ENCODE measurements around the gene CXCL13. TPM values are rescaled to one million over a fixed set of nuclear protein-coding genes. Genes with fewer than 3 reads are reported as not detected.
"Not testable (repeated sequence)": the region's sequence is repeated elsewhere in the genome, so short reads cannot be mapped to it uniquely, and the experiment has no call there.

CXCL13 gene
- total RNA-seq, 5 donors from 2014 or later (not counting 1 experiment from before 2014, with no cell fraction given), result 0.30 TPM; not detected in 4

DNA sequence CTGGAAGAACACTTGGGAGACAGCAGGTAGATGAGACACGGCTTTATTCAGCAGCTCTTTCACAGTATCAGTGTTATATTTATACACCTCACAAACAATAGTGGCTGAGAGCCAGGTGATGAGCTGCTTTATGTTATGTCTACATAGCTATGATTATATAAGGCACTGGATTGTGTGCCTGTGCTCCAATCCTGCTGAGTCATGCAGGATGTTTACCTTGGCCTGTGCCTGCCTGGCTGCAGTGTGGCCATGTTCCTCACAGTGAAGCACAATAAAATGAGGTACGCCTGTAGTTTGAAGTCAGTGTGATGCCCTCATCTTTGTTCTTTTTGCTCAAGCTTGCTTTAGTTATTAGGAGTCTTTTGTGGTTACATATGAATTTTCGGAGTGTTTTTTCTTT, 31.3 kb downstream of the CXCL13 start:
- Mint-ChIP-seq H3K36me3 (no peaks in the 10 kb centered on the region), H3K4me3 (no peak overlapping the region), H3K9me3 (peaks cover 0 to 9% (median 4%) of the 10 kb centered on the region in 3 donors), H3K27ac (no peak overlapping the region), H3K4me1 (no peaks in the 10 kb centered on the region), H3K27me3 (peaks cover 0 to under 1% of the 10 kb centered on the region in 2 donors)
- CTCF ChIA-PET, result no interaction called here
- no peak for ATAC-seq (replicated peaks in 1 of 4)
- no peaks in the 10 kb centered on the region for H3K27me3 ChIP-seq (replicated peaks in 1 of 2; ENCODE audit: control insufficient read depth in 2 of 2, extremely low read depth in 1 of 2, insufficient read depth in 2 of 2, low read length in 1 of 2)
- H3K27ac ChIP-seq (ENCODE audit: low read length), result no peak overlapping the region
- H3K9me3 ChIP-seq, result no peaks in the 10 kb centered on the region
- no peak for DNase-seq
- POLR2A ChIA-PET, result interaction anchor here in 1 of 2 donors (0.5 kb wide), 1 partner anchor 1408 kb away, joined by 4 read pairs; no protein-coding TSS in a partner anchor
- no peaks in the 10 kb centered on the region for H3K36me3 ChIP-seq (ENCODE audit: control insufficient read depth in 2 of 2, extremely low read depth in 1 of 2, insufficient read depth in 1 of 2, low read length in 1 of 2)
- H3K4me3 ChIP-seq (ENCODE audit: control insufficient read depth in 1 of 2, extremely low read depth in 1 of 2, low read length in 1 of 2), result no peak overlapping the region
- no CpG with 5 or more reads among the region's 3 CpGs for WGBS (ENCODE audit: insufficient coverage)
- H3K4me1 ChIP-seq (ENCODE audit: control insufficient read depth in 1 of 2, extremely low read depth in 1 of 2, insufficient read depth in 2 of 2, low read length in 2 of 2), result no peaks in the 10 kb centered on the region

DNA sequence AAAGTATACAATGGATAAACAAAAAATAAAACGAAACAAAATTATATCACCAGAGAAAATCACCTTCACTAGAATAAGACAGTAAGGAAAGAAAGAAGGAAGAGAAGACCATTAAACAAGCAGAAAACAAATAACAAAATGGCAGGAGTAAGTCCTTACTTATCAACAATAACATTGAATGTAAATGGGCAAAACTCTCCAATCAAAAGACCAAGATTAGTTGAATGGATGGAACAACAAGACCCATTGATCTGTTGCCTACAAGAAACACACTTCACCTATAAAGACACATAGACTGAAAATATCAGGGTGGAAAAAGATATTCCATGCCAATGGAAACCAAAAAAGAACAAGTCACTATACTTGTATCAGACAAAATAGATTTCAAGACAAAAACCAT, 38.4 kb downstream of the CXCL13 start:
- Mint-ChIP-seq H3K36me3 (peaks cover 12% of the 10 kb centered on the region), H3K27me3 (peaks cover 10 to 16% of the 10 kb centered on the region in 2 donors), H3K27ac (peak overlapping the region in 1 of 2 donors; percentile 30), H3K9me3 (peaks cover 28 to 40% (median 28%) of the 10 kb centered on the region in 3 donors)
- CTCF ChIA-PET; DNase-seq; POLR2A ChIA-PET; H3K27me3 ChIP-seq (replicated peaks in 1 of 2; ENCODE audit: control insufficient read depth in 2 of 2, extremely low read depth in 1 of 2, insufficient read depth in 2 of 2, low read length in 1 of 2); H3K9me3 ChIP-seq; H3K36me3 ChIP-seq (ENCODE audit: control insufficient read depth in 2 of 2, extremely low read depth in 1 of 2, insufficient read depth in 1 of 2, low read length in 1 of 2); ATAC-seq (replicated peaks in 1 of 4); H3K4me3 Mint-ChIP-seq; H3K4me1 Mint-ChIP-seq; H3K4me3 ChIP-seq (ENCODE audit: control insufficient read depth in 1 of 2, extremely low read depth in 1 of 2, low read length in 1 of 2); H3K4me1 ChIP-seq (ENCODE audit: control insufficient read depth in 1 of 2, extremely low read depth in 1 of 2, insufficient read depth in 2 of 2, low read length in 2 of 2); H3K27ac ChIP-seq (ENCODE audit: low read length): not testable (repeated sequence)
- WGBS (ENCODE audit: insufficient coverage), result no CpG with 5 or more reads among the region's 1 CpG

DNA sequence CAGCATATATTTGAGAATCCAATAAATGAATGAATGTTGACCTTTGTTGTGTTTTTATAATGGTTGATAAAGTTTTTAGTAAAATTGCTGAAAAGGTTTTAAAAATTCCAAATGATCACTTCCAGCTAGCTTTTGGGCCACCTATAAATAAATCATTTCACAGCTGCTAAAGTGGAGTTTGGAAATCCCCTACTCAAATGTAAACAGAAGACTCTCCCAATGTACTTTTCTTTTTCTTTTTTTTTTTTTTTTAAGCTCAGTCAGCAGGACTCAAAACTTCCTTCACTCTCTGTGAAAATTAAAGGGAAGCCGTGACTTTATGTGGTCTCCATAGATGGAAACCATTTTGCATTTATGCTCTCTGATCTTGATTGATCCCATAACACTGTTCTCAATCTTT, 45.2 kb downstream of the CXCL13 start:
- no peaks in the 10 kb centered on the region for H3K4me1 ChIP-seq (ENCODE audit: control insufficient read depth in 1 of 2, extremely low read depth in 1 of 2, insufficient read depth in 2 of 2, low read length in 2 of 2)
- Mint-ChIP-seq H3K36me3 (peaks cover 3% of the 10 kb centered on the region), H3K27me3 (peaks cover 0 to under 1% of the 10 kb centered on the region in 2 donors), H3K9me3 (peaks cover 10 to 13% (median 12%) of the 10 kb centered on the region in 3 donors), H3K4me3 (no peak overlapping the region), H3K4me1 (no peaks in the 10 kb centered on the region), H3K27ac (no peak overlapping the region)
- no peaks in the 10 kb centered on the region for H3K9me3 ChIP-seq
- no peaks in the 10 kb centered on the region for H3K36me3 ChIP-seq (ENCODE audit: control insufficient read depth in 2 of 2, extremely low read depth in 1 of 2, insufficient read depth in 1 of 2, low read length in 1 of 2)
- H3K27me3 ChIP-seq (replicated peaks in 1 of 2; ENCODE audit: control insufficient read depth in 2 of 2, extremely low read depth in 1 of 2, insufficient read depth in 2 of 2, low read length in 1 of 2), result peaks cover 0 to 8% of the 10 kb centered on the region in 2 experiments
- H3K4me3 ChIP-seq (ENCODE audit: control insufficient read depth in 1 of 2, extremely low read depth in 1 of 2, low read length in 1 of 2), result no peak overlapping the region
- WGBS (ENCODE audit: insufficient coverage), result no CpG with 5 or more reads among the region's 1 CpG
- no peak overlapping the region for H3K27ac ChIP-seq (ENCODE audit: low read length)
- POLR2A ChIA-PET, result interaction anchor here in 1 of 2 donors (0.6 kb wide), 1 partner anchor 593 kb away, joined by 3 read pairs; no protein-coding TSS in a partner anchor
- CTCF ChIA-PET, result no interaction called here
- ATAC-seq (replicated peaks in 1 of 4) (no peak), DNase-seq (no peak)

DNA sequence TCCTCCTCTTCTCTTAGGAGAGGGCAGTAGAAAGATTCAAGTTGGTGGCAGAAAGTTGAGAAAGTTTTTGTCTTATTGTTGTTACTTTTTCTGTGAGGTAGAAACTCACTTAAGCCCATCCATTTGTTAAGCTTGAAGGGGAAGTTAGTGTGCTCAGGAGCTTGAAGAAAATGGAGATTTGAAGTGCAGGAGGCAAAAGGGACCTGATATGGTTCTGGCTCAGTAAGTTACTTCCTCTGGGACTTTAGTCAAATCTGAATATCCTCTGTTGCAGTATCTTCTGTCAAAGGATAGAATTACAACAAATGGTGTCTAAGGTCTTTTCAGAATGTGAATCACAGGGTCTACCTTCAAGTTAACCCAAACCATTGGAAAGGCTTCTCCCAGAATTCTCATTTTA, 46.2 kb downstream of the CXCL13 start:
- ATAC-seq (replicated peaks in 1 of 4), result no peak
- CTCF ChIA-PET, result no interaction called here
- no peak overlapping the region for H3K27ac Mint-ChIP-seq

DNA sequence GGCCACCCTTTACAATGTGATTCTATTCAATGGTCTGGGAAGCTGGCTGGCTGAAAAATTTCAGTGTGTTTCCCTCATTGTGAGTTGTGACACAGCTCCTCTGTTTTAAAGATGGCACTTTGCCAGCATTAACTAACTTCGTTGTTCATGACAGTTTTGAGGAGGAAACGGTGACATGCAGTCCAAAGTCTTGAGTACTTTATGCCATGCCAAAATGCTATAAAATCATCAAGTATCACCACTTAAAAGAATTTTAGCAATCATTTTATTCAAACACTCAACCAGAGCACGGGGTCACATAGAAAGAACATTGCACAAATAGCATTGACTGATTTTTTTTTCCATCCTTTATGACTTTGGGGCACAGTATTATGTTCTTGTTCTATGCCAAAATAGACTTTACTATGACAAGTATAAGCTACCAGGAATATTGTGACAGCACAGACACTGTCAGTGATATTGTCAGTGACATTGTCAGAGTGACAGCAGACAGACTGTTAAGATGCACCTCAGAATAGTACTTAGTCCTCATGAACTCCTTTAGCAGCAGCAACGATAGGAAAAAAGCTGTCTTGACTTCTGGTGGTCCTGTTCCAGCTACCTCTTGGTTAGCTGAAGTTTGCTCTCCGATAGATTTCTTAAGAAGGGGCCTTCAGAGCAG, 46.7 kb downstream of the CXCL13 start:
- ChIA-PET CTCF (no interaction called here), POLR2A (no interaction called here)
- no peak for DNase-seq
- Histone ChIP-seq H3K4me3 (ENCODE audit: control insufficient read depth in 1 of 2, extremely low read depth in 1 of 2, low read length in 1 of 2) (no peak overlapping the region), H3K27me3 (replicated peaks in 1 of 2; ENCODE audit: control insufficient read depth in 2 of 2, extremely low read depth in 1 of 2, insufficient read depth in 2 of 2, low read length in 1 of 2) (peaks cover 0 to 8% of the 10 kb centered on the region in 2 experiments), H3K9me3 (no peaks in the 10 kb centered on the region), H3K4me1 (ENCODE audit: control insufficient read depth in 1 of 2, extremely low read depth in 1 of 2, insufficient read depth in 2 of 2, low read length in 2 of 2) (no peaks in the 10 kb centered on the region), H3K36me3 (ENCODE audit: control insufficient read depth in 2 of 2, extremely low read depth in 1 of 2, insufficient read depth in 1 of 2, low read length in 1 of 2) (no peaks in the 10 kb centered on the region), H3K27ac (ENCODE audit: low read length) (no peak overlapping the region)
- Mint-ChIP-seq H3K9me3 (peaks cover 3 to 12% (median 4%) of the 10 kb centered on the region in 3 donors), H3K4me3 (no peak overlapping the region), H3K36me3 (no peaks in the 10 kb centered on the region), H3K27me3 (peaks cover 2 to 8% of the 10 kb centered on the region in 2 donors), H3K27ac (no peak overlapping the region), H3K4me1 (no peaks in the 10 kb centered on the region)
- no peak for ATAC-seq (replicated peaks in 1 of 4)
- 75% methylated on average over 4 of the region's 5 CpGs for WGBS (ENCODE audit: insufficient coverage)

More for the DNA sequence above, 46.2 kb downstream of the CXCL13 start:
- H3K9me3 ChIP-seq, result no peaks in the 10 kb centered on the region
- peaks cover 0 to 8% of the 10 kb centered on the region in 2 experiments for H3K27me3 ChIP-seq (replicated peaks in 1 of 2; ENCODE audit: control insufficient read depth in 2 of 2, extremely low read depth in 1 of 2, insufficient read depth in 2 of 2, low read length in 1 of 2)
- Mint-ChIP-seq H3K9me3 (peaks cover 4 to 12% (median 6%) of the 10 kb centered on the region in 3 donors), H3K4me3 (no peak overlapping the region), H3K27me3 (peaks cover 2 to 3% of the 10 kb centered on the region in 2 donors), H3K4me1 (no peaks in the 10 kb centered on the region), H3K36me3 (no peaks in the 10 kb centered on the region)
- POLR2A ChIA-PET, result no interaction called here
- no peak overlapping the region for H3K27ac ChIP-seq (ENCODE audit: low read length)
- H3K4me1 ChIP-seq (ENCODE audit: control insufficient read depth in 1 of 2, extremely low read depth in 1 of 2, insufficient read depth in 2 of 2, low read length in 2 of 2), result no peaks in the 10 kb centered on the region
- no peaks in the 10 kb centered on the region for H3K36me3 ChIP-seq (ENCODE audit: control insufficient read depth in 2 of 2, extremely low read depth in 1 of 2, insufficient read depth in 1 of 2, low read length in 1 of 2)
- H3K4me3 ChIP-seq (ENCODE audit: control insufficient read depth in 1 of 2, extremely low read depth in 1 of 2, low read length in 1 of 2), result no peak overlapping the region
- no peak for DNase-seq

DNA sequence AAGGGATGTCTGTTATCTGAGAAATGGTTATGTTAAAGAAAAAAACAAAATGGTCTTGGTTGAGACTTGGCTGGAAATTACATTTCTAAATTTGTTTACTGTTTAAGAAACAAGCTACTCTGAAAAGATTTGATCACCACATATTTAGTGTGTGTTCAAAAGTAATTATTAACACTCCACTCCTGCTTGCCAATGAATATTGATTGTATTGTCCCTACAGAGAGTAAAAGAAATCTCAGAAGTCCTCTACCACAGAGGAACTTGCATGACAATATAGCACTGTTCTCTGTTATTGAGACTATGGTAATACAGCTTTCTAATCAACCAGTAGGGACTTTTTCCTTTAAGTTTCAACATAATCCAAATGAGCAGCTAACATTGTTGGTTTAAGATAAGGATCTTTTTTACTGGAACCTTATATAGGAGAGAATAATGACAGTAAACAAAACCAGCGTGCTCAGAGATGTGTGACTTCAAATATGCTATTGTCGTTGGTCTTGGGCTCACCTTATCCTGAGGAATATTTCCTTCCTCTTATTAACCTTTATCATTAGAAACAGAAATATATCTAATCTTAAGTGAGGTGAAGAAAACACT, 47.6 kb downstream of the CXCL13 start:
- H3K9me3 Mint-ChIP-seq, result peaks cover 7 to 12% (median 7%) of the 10 kb centered on the region in 3 donors
- H3K9me3 ChIP-seq, result no peaks in the 10 kb centered on the region
- no peaks in the 10 kb centered on the region for H3K36me3 Mint-ChIP-seq
- H3K27ac Mint-ChIP-seq, result no peak overlapping the region
- H3K4me3 Mint-ChIP-seq, result no peak overlapping the region
- no peak for ATAC-seq (replicated peaks in 1 of 4)
- CTCF ChIA-PET, result no interaction called here
- H3K4me1 ChIP-seq (ENCODE audit: control insufficient read depth in 1 of 2, extremely low read depth in 1 of 2, insufficient read depth in 2 of 2, low read length in 2 of 2), result no peaks in the 10 kb centered on the region
- DNase-seq, result no peak
- H3K27ac ChIP-seq (ENCODE audit: low read length), result no peak overlapping the region
- POLR2A ChIA-PET, result no interaction called here
- peaks cover 7 to 11% of the 10 kb centered on the region in 2 donors for H3K27me3 Mint-ChIP-seq
- H3K4me3 ChIP-seq (ENCODE audit: control insufficient read depth in 1 of 2, extremely low read depth in 1 of 2, low read length in 1 of 2), result no peak overlapping the region
- WGBS (ENCODE audit: insufficient coverage), result no CpG with 5 or more reads among the region's 2 CpGs
- H3K36me3 ChIP-seq (ENCODE audit: control insufficient read depth in 2 of 2, extremely low read depth in 1 of 2, insufficient read depth in 1 of 2, low read length in 1 of 2), result no peaks in the 10 kb centered on the region
- H3K4me1 Mint-ChIP-seq, result no peaks in the 10 kb centered on the region
- peaks cover 0 to 8% of the 10 kb centered on the region in 2 experiments for H3K27me3 ChIP-seq (replicated peaks in 1 of 2; ENCODE audit: control insufficient read depth in 2 of 2, extremely low read depth in 1 of 2, insufficient read depth in 2 of 2, low read length in 1 of 2)

Data from T-cell (primary cell).